DMS79 (cell line): ENCODE results near the gene FAM168A.

Experiments used
- DNase-seq: peaks from one replicate; lab custom pipeline; 2025; lab: John Stamatoyannopoulos, UW

Gene FAM168A

DNA sequence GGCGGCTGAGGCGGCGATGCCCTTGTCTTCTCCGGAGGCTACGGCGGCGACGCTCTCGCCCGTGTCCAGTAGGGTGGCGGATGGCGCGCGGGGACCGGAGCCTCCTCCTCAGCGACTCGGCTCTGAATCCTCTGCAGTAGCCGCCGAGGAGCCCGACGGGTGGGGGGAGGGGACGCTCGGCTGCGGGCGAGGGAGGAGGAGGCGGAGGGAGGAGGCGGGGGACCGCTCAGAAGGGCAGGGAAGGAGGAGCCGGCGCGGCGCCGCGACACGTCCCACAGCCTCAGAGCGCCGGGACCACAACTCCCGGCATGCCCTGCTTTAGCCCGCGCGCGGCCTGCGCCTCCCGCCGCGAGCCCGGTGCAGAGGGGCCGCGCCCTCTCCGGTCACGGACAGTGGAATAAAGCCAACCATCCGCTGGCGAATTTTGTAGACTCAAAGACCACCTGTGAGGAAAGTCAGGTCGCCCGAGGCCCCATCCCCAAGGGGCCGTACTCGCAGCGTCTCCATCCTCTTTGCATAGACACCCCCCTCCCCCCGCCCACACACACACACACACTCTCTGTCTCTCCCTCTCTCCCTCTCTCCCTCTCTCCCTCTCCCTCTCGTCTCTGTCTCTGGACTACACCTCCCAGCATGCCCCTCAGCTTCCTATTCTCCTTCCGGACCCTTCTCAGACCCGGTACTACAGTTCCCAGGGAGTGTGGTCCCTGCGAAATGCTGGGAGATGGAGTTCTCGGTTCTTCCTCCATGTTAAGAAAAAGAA is at the start of gene FAM168A:
TSS of gene FAM168A (minus strand) at position 157 of the 763 bp plus-strand sequence. CDS start 129,638 bp downstream, outside the sequence.
- DNase-seq: peak; percentile 100

- peak; percentile 99 for DNase-seq
These were observed 49.7 kb upstream of the FAM168A start for GRCh38 chr11:73647459-73648100.

DNA sequence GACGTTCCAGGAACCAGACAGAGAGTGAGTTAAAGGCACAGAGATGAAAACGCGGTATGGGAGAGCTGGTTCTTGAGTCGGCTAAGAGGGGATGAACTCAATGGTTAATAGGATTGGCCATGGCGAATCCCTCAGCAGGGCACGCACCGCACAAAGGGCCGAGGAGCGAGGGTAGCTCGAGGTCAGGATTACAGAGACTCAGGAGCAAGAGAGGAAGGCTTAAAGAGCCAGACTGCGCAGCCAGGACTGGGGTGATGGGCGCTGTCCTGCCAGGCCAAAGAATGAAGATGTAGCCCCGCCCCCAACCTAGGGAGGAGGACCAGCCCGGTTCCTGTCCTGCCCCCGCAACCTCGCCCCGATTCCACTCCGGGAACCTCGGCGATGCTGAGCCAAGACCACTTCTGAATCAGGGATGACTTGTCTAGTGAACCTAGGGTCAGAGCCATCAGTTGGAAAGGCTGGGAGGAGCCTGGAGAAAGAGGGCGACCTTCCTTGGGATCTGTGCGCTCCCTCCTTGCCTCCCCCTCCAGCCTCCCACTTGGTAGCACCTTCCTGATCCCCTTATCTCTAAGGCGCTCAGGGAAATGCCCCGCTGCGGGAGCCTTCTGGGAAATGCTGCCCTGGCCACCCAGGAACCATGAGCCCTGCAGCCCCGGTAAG is 48.2 kb upstream of the FAM168A start, which contains the start of gene PLEKHB1:
TSS of gene PLEKHB1 (plus strand) at position 610 of the 660 bp plus-strand sequence. CDS start at position 638, 28 bp downstream.
- no peak for DNase-seq

DNA sequence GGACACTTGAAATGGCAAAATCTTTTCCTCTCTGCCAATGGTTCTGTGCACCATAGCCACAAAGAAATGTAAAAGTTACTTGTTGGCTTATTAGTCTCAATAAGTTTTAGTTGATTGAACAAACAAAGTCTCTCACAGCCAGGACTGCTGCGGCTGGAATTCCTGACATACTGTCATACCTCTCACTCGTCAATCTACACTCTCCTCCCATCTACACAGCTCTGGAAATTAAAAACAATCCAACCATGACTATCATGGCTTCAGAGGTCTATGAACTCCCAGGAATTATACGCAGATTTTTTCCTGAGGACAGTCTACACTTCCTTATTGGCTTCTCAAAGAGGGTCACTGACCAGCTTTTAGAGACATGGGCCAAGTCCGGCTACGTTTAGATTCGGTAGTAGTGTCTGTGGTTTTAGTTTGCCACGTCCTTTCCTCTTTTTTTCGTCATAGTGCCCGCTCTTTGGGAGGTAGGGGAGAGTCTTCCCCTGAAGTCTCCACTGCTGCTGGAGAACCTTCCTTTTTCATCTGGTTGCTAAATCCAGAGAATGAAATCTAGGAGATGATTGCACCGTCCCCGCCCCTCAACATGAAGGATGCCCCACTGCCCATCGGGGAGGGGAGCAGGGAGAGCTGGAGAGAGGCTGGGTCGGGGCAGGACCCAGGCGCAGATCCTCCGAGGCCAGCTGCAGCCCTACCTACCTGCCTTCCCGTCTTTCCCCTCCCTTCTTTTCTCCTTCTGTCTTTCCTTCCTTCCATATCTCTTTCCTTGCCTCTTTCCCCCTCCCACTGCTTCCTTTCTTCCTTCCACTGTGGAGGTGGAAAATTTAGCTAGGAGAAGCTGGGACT is 47.4 kb upstream of the FAM168A start:
- DNase-seq: no peak

DNA sequence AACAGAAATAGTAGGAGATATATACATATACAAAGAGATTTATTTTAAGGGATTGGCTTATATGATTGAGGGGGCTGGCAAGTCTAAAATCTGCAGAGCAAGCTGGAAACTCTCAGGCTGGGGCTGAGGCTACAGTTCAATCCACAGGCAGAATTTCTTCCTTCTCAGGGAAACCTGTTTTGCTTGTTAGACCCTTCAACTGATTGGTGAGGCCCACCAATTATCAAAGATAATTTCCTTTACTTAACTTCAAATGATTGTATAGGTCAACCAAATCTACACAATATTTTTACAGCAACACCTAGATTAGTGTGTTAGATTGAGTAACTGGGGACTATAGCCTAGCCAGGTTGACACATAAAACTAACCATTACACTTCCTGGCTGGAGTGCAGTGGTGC is 43.8 kb upstream of the FAM168A start:
- no peak for DNase-seq

- no peak for DNase-seq
These were observed 42.7 kb upstream of the FAM168A start for GRCh38 chr11:73640592-73640991.

GRCh38 chr11:73637012-73637411 is 39.1 kb upstream of the FAM168A start:
- DNase-seq: no peak

GRCh38 chr11:73636249-73636648 is 38.3 kb upstream of the FAM168A start:
- no peak for DNase-seq

- no peak for DNase-seq
These were observed 37.8 kb upstream of the FAM168A start for GRCh38 chr11:73635721-73636120.

DNA sequence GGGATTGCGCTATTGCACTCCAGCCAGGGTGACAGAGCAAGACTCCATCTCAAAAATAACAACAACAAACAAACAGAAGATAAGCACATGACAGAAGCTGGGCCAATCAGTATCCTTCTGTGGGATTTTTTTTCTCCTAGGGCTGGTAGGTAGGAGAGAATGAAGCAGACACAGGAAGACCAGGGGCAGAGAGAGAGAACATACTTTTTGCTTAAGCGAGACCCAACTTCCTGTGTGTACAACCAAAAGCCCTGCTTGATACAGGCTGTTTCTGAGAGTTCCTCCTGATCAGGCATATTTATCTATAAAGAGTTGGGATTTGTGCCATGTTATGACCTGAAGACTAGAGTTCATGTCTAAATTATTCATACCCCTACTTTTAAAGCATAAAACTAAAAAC is 36.1 kb upstream of the FAM168A start:
- no peak for DNase-seq

DNA sequence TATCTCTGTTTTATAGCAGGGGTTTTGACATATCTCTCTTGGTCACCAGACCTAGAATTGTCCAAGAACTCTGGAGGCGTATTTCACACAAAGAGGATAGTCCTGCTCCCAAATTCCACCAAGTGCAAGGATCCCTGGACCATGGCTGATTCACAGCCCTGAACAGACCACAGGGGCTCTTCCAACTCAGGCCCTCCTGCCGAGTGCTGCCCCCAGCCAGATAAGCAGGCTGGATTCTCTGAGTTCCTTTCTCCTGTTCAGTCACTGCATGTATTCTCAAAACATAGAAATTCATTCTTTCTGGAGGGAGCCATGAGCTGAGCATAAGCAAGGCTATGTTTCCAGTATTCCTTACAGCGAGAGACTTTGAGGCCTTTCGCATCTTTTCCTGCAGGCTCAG is 35.1 kb upstream of the FAM168A start:
- no peak for DNase-seq

GRCh38 chr11:73629907-73630306 is 32.0 kb upstream of the FAM168A start:
- DNase-seq: no peak

- peak; percentile 47 for DNase-seq
These were observed 27.9 kb upstream of the FAM168A start for GRCh38 chr11:73625696-73626318.

- no peak for DNase-seq
These were observed 25.8 kb upstream of the FAM168A start for GRCh38 chr11:73623686-73624085.

GRCh38 chr11:73622926-73623593 is 25.1 kb upstream of the FAM168A start:
- no peak for DNase-seq

DNA sequence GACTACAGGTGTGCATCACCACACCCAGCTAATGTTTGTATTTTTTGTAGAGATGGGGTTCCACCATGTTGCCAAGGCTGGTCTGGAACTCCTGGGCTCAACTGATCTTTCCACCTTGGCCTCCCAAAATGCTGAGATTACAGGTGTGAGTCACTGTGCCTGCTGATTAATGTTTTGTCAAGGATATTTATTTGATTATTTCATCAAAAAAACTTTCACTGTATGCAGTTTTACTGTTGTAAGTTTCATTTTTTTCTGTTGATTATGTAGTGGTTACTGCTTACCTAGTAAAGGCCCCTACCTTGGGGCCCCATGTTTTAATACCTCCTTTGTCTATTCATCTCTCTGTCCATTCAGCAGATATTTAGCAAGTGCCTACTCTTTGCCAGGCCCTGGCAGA is 16.7 kb upstream of the FAM168A start:
- DNase-seq: no peak

GRCh38 chr11:73612601-73613140 is 14.8 kb upstream of the FAM168A start:
- no peak for DNase-seq

DNA sequence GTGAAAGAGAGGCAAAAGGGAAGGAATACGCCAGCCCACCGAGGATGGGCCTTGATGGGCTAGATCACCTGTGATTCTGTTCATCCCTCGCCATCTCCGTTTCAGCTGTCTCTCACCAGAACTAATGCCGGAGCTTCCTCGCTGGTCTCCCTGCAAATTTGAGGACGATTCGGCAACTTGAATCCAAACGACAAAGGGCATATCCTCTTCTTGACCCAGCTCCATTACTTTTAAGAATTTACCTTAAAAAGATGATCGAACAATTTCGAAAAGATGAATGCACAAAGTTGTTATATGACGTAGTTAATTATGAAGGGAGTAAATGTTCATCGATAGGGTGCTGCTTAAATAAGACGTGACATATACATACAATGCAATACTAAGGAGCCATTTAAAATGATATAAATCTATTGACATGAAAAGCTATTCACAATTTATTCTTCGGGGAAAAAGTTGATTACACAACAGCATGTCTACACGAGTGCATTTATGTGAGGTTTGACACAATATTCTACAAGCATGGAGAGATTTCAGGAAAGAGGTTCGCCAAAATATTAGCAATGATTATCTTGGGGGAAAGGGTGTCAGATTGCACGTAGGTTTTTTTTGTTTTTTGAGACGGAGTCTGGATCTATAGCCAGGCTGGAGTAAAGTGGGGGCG is 937 bp upstream of the FAM168A start:
- DNase-seq: peak; percentile 80

DNA sequence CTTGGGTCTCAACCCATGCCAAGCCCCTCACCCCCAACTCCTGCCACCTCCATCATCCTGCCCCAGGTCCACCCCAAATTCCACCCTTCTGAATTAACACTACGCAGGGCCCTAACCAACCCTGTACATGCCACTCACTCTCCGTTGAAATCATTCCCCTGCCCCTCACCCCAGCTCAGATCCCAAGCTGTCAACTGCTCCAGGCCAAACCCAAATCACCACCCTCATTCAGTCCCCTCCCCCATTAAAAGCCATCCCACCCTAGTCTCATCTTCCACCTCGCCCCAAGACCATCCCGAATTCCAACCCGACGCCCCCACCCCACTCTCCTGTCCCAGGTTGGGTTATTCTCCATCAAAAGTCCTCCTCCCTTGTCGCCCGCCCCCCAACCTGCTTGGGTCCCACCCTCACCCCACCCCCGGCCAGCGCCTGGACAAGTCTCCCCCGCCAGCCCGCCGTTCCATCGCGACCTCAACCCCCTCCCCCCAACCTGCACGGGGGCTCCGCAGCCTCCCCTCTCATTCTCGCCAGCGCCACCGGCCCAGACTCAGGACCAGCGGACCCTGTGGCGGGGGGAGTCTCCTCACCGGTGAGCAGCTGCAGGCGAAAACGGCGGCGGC is 466 bp downstream of the FAM168A start:
- no peak for DNase-seq

- no peak for DNase-seq
These were observed 1.4 kb downstream of the FAM168A start for GRCh38 chr11:73596547-73596946.
